H1 (cell line): ENCODE results near the gene ECD. TPM values are rescaled to one million over a fixed set of nuclear protein-coding genes. Genes with fewer than 3 reads are reported as not detected.

ENCODE experiments used
- CTCF ChIA-PET: fragments of 300-600 bp; sonication (Branson Sonifier 250); formaldehyde crosslinking; loops from one replicate; lab custom pipeline; 2021; ENCODE audit not compliant: partially characterized antibody; lab: Charles Lee
- POLR2A ChIA-PET: fragments of 300-600 bp; sonication (Branson Sonifier 250); formaldehyde crosslinking; loops from one replicate; lab custom pipeline; 2021; ENCODE audit warnings: inconsistent platforms; ENCODE audit not compliant: partially characterized antibody; lab: Charles Lee
- DNase-seq, 2 experiments: peaks; one replicate each; pipeline versions ENCODE4 v3.0.0 to v3.0.0-alpha.2; 2010 to 2022; ENCODE audit warnings: low spot score in 2 of 2, low read depth in 1 of 2, mixed read lengths in 1 of 2
- FAIRE-seq: peaks from 2 replicates; lab custom pipeline; 2011; peaks lifted over from hg19 to GRCh38; lab: Jason Lieb, UNC
- H2AFZ ChIP-seq: 2 replicates; pipeline ENCODE4 v1.8.1; 2012; ENCODE audit warnings: low read length, inconsistent platforms
- H2AK5ac ChIP-seq: 2 replicates; pipeline ENCODE4 v1.6.1; 2013; ENCODE audit warnings: low read depth, low read length
- H2BK120ac ChIP-seq: replicated peaks from 2 replicates; pipeline ENCODE3; 2013; ENCODE audit warnings: low read depth, low read length, inconsistent platforms
- H2BK12ac ChIP-seq: 2 replicates; pipeline ENCODE4 v1.6.1; 2013; ENCODE audit warnings: low read depth, low read length
- H2BK15ac ChIP-seq: 2 replicates; pipeline ENCODE4 v1.6.1; 2013; ENCODE audit warnings: low read length
- H2BK20ac ChIP-seq: 2 replicates; pipeline ENCODE4 v1.6.1; 2013; ENCODE audit warnings: low read length
- H2BK5ac ChIP-seq: 2 replicates; pipeline ENCODE4 v1.6.1; 2013; ENCODE audit warnings: low read depth, low read length
- H3K14ac ChIP-seq: 2 replicates; pipeline ENCODE4 v1.6.1; 2013; ENCODE audit warnings: inconsistent platforms; ENCODE audit not compliant: insufficient read length
- H3K18ac ChIP-seq: 2 replicates; pipeline ENCODE4 v1.6.1; 2013; ENCODE audit warnings: low read length; ENCODE audit errors: extremely low read depth
- H3K23ac ChIP-seq: 2 replicates; pipeline ENCODE4 v1.6.1; 2013; ENCODE audit warnings: inconsistent platforms; ENCODE audit not compliant: insufficient read length
- H3K23me2 ChIP-seq: 2 replicates; pipeline ENCODE4 v1.6.1; 2013; ENCODE audit warnings: low read depth, low read length
- H3K27ac ChIP-seq: 2 replicates; pipeline ENCODE4 v1.6.1; 2011; ENCODE audit warnings: low read depth, low read length, inconsistent platforms
- H3K27me3 ChIP-seq, 4 experiments: replicated peaks in 1 of 4; 1 replicate in 1 of 4; 2 replicates in 3 of 4; pipeline versions ENCODE4 v1.6.1 to v1.8.1; 2011 to 2013; ENCODE audit warnings: low read length in 3 of 4, mild to moderate bottlenecking in 3 of 4, inconsistent platforms in 2 of 4, mixed read lengths in 2 of 4, moderate library complexity in 1 of 4; ENCODE audit not compliant: control insufficient read depth in 3 of 4, insufficient read depth in 3 of 4; ENCODE audit errors: extremely low read depth in 1 of 4
- H3K36me3 ChIP-seq, 4 experiments: 2 replicates each; pipeline versions ENCODE4 v1.6.1 to v1.8.1; 2011 to 2013; ENCODE audit warnings: mild to moderate bottlenecking in 4 of 4, low read length in 3 of 4, moderate library complexity in 2 of 4, control low read depth in 1 of 4, inconsistent platforms in 1 of 4; ENCODE audit not compliant: insufficient read depth in 4 of 4, control insufficient read depth in 2 of 4
- H3K4ac ChIP-seq: replicated peaks from 2 replicates; pipeline ENCODE3; 2013; ENCODE audit warnings: low read length, low read depth, mixed read lengths, inconsistent platforms; ENCODE audit not compliant: insufficient read length
- H3K4me1 ChIP-seq, 4 experiments: replicated peaks in 1 of 4; 1 replicate in 1 of 4; 2 replicates in 3 of 4; pipeline versions ENCODE4 v1.6.1 to v1.8.1; 2011 to 2013; ENCODE audit warnings: low read length in 3 of 4, inconsistent platforms in 2 of 4, mixed read lengths in 1 of 4; ENCODE audit not compliant: insufficient read depth in 4 of 4, control insufficient read depth in 3 of 4
- H3K4me2 ChIP-seq, 2 experiments: 2 replicates each; pipeline versions ENCODE4 v1.6.1 to v1.8.1; 2011 to 2013; ENCODE audit warnings: low read depth in 2 of 2, low read length in 2 of 2, control low read depth in 1 of 2, inconsistent platforms in 1 of 2, mild to moderate bottlenecking in 1 of 2; ENCODE audit not compliant: insufficient read depth in 1 of 2
- H3K4me3 ChIP-seq, 4 experiments: fragments of 200-600, 300-600 bp in 1 of 4; sonication (generic), shearing (Covaris generic), sonication (Bioruptor Twin) in 1 of 4; 2 replicates each; pipeline versions ENCODE4 v1.5.1 to v1.8.1; 2011 to 2016; ENCODE audit warnings: low read length in 4 of 4, low read depth in 3 of 4, control low read depth in 2 of 4, inconsistent platforms in 2 of 4, mild to moderate bottlenecking in 2 of 4, mixed read lengths in 1 of 4, moderate library complexity in 1 of 4; ENCODE audit not compliant: insufficient read depth in 2 of 4; ENCODE audit errors: extremely low read depth in 1 of 4
- H3K56ac ChIP-seq: replicated peaks from 2 replicates; pipeline ENCODE3; 2013; ENCODE audit warnings: low read depth, mild to moderate bottlenecking, mixed read lengths, low read length, inconsistent platforms; ENCODE audit not compliant: insufficient read length
- H3K79me1 ChIP-seq: 2 replicates; pipeline ENCODE4 v1.6.1; 2013; ENCODE audit warnings: low read depth, low read length, control low read depth
- H3K79me2 ChIP-seq, 2 experiments: 2 replicates each; pipeline versions ENCODE4 v1.6.1 to v1.8.1; 2012 to 2013; ENCODE audit warnings: low read length in 2 of 2, mild to moderate bottlenecking in 2 of 2, inconsistent platforms in 1 of 2; ENCODE audit not compliant: insufficient read depth in 2 of 2, control insufficient read depth in 1 of 2
- H3K9ac ChIP-seq, 4 experiments: replicated peaks in 1 of 4; 1 replicate in 1 of 4; 2 replicates in 3 of 4; pipeline versions ENCODE4 v1.6.1 to v1.8.1; 2011 to 2013; ENCODE audit warnings: low read depth in 3 of 4, low read length in 3 of 4, control low read depth in 2 of 4, mild to moderate bottlenecking in 2 of 4, moderate library complexity in 2 of 4, inconsistent platforms in 1 of 4; ENCODE audit errors: extremely low read depth in 1 of 4
- H3K9me3 ChIP-seq, 2 experiments: 2 replicates each; pipeline versions ENCODE4 v1.6.1 to v1.8.1; 2012 to 2013; ENCODE audit warnings: mild to moderate bottlenecking in 2 of 2, moderate library complexity in 2 of 2, control low read depth in 1 of 2, inconsistent platforms in 1 of 2, low read depth in 1 of 2, low read length in 1 of 2, mixed read lengths in 1 of 2; ENCODE audit not compliant: insufficient read depth in 2 of 2
- H4K20me1 ChIP-seq, 2 experiments: replicated peaks in 1 of 2; 2 replicates each; pipeline versions ENCODE3 to v1.8.1; 2011 to 2013; ENCODE audit warnings: inconsistent platforms in 2 of 2, low read length in 2 of 2, mild to moderate bottlenecking in 1 of 2; ENCODE audit not compliant: insufficient read depth in 2 of 2, control insufficient read depth in 1 of 2
- H4K5ac ChIP-seq: 2 replicates; pipeline ENCODE4 v1.6.1; 2013; ENCODE audit warnings: low read length, low read depth, mixed read lengths, inconsistent platforms; ENCODE audit not compliant: insufficient read length
- H4K8ac ChIP-seq: 2 replicates; pipeline ENCODE4 v1.8.0; 2013; ENCODE audit warnings: mild to moderate bottlenecking, moderate library complexity, low read length, inconsistent platforms; ENCODE audit not compliant: insufficient read depth; ENCODE audit errors: extremely low read depth
- H4K91ac ChIP-seq: replicated peaks from 2 replicates; pipeline ENCODE3; 2013; ENCODE audit warnings: low read length, mixed read lengths, inconsistent platforms; ENCODE audit not compliant: insufficient read length
- CBX5 ChIP-seq: fragments of 300-800, 300-1000 bp; sonication (generic); IDR thresholded peaks from 2 replicates; pipeline ENCODE4 v1.7.1; 2016; ENCODE audit warnings: antibody characterized with exemption, low read length, low read depth
- CTCF ChIP-seq, 3 experiments: IDR thresholded peaks; 1 replicate in 2 of 3; 2 replicates in 1 of 3; pipeline versions ENCODE4 v1.5.1 to v1.6.1; 2011; ENCODE audit warnings: low read length in 3 of 3, mild to moderate bottlenecking in 3 of 3, inconsistent platforms in 2 of 3, low read depth in 1 of 3, moderate library complexity in 1 of 3; ENCODE audit not compliant: insufficient read depth in 1 of 3; ENCODE audit errors: control extremely low read depth in 1 of 3
- MAX ChIP-seq: IDR thresholded peaks from 2 replicates; pipeline ENCODE4 v1.6.1; 2012; ENCODE audit warnings: inconsistent platforms
- polyA plus RNA-seq, 7 experiments: library from polyadenylated mRNA; depleted of rRNA in 3 of 7; stranded (reverse) in 5 of 7; unstranded in 2 of 7; fragments of >200 nt in 5 of 7; fragments of 200-250 nt in 2 of 7; gene quantifications; 1 replicate in 5 of 7; 2 replicates in 1 of 7; 4 replicates in 1 of 7; pipeline versions ENCODE4 v1.2.1 to v1.2.3, GENCODE V29; 2011 to 2013; ENCODE audit warnings: missing spikeins in 2 of 7, mixed read lengths in 2 of 7
- total RNA-seq: library from RNA; stranded (reverse); fragmentation: NEBNext Ultra II Directional; extraction: Animal tissue kit (Norgen Biotek cat#: 25700); gene quantifications from 2 replicates; pipeline ENCODE4 v1.2.1, GENCODE V29; 2021

Gene ECD
- total and polyA plus RNA-seq, 2 of the 8 experiments (the other 6 are each of a cell fraction or from before 2014, with no cell fraction given) = 27.1 to 38.0 TPM

- Histone ChIP-seq H3K79me2 (peaks cover 0 to 27% of the 10 kb centered on the region in 2 experiments; a peak in 2 of 4 replicates), H3K18ac (no peak overlapping the region), H4K91ac (no peak overlapping the region), H4K5ac (no peak overlapping the region), H3K36me3 (no peaks in the 10 kb centered on the region), H3K79me1 (peaks cover 7% of the 10 kb centered on the region; the same call in 1 of the 2 replicates), H2AK5ac (no peak overlapping the region), H3K9me3 (no peaks in the 10 kb centered on the region), H3K4me1 (no peaks in the 10 kb centered on the region), H3K23ac (no peak overlapping the region), H4K8ac (no peak overlapping the region), H3K4me3 (no peak overlapping the region), H2BK20ac (no peak overlapping the region), H4K20me1 (no peaks in the 10 kb centered on the region), H2BK120ac (no peak overlapping the region), H2BK15ac (no peak overlapping the region), H3K56ac (no peak overlapping the region), H3K9ac (no peak overlapping the region), H3K4ac (no peak overlapping the region), H3K27ac (no peak overlapping the region), H3K4me2 (no peak overlapping the region), H3K27me3 (no peaks in the 10 kb centered on the region), H2AFZ (no peak overlapping the region), H2BK12ac (no peak overlapping the region), H2BK5ac (no peak overlapping the region), H3K14ac (no peak overlapping the region), H3K23me2 (no peaks in the 10 kb centered on the region)
- CTCF ChIA-PET = interaction anchor here (1.0 kb wide), 1 partner anchor 19 kb away, joined by 3 read pairs; no protein-coding TSS in a partner anchor
- FAIRE-seq = no peak
- DNase-seq = no peak
- POLR2A ChIA-PET = no interaction called here
- TF ChIP-seq CTCF (IDR thresholded peaks at IDR 0.05; ENCODE audit: control extremely low read depth in 1 of 3, insufficient read depth in 1 of 3, low read depth in 1 of 3, low read length in 3 of 3) (no peak), MAX (no peak), CBX5 (no peak)
Observed at GRCh38 chr10:73088304-73088703, 79.5 kb downstream of the ECD start.
